GM13976 (cell line): ENCODE results near the gene DNAJB6.

ENCODE experiments used
- DNase-seq: peaks from one replicate; pipeline ENCODE4 v3.0.0; 2012; ENCODE audit warnings: low spot score
- in situ Hi-C: fragments of 300-500 bp; cut with MboI; formaldehyde crosslinking; loops from one replicate; pipeline ENCODE4 v1.12.0; 2022; ENCODE audit warnings: low sequenced_read_pairs, mixed read lengths, inconsistent platforms; ENCODE audit not compliant: unreplicated experiment
- TF ChIP-seq, protein P1 (sequence below): IDR thresholded peaks from 2 replicates; pipeline ENCODE4 v1.5.1; 2012; ENCODE audit warnings: borderline replicate concordance, mild to moderate bottlenecking; ENCODE audit not compliant: insufficient read depth; ENCODE audit errors: extremely low read depth, missing control alignments, control extremely low read depth

Gene DNAJB6

DNA sequence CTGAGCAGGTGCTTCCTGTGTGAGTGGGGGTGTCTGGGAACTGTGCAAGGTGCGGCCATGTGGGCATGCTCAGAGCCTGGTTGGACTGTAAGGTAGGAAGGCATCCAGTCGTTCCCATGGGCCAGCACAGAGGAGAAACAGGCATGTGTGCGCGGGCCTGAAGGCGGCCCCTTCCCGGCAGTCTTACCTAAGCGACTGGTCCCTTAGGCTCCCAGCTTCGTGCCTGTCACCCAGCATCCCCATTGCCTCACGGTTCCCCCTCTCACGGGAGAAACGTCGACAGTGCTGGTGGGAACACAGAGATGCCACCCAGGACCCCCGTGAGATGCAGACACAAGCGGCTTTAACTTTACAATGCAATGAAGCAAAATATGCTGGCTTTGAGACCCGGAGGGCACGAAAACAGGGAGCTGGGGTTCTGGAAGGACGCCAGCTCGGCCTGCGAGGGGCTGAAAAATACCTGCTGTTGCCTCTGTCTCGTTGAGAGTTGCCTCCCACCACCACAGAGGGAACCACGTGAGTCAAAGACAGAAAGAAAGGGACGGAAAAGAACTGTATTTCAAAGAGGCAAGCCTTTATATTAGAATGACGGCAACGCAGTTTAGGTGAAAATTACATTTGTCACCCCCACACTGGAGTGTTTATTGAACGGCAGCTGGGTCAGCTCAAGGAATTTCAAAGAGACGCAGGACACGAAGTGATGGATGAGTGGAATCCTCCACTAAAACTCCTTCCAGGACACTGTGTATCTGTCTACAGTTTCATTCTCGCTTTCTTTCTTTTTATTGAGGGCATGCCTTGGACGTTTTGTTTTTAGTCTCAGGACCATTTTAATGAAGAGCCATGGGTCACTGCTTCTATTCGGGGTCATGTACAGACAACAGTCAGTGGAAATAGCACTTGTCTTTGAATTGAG, 128.4 kb downstream of the DNAJB6 start:
- in situ Hi-C loops, result no loop called here
- TF ChIP-seq, protein P1, sequence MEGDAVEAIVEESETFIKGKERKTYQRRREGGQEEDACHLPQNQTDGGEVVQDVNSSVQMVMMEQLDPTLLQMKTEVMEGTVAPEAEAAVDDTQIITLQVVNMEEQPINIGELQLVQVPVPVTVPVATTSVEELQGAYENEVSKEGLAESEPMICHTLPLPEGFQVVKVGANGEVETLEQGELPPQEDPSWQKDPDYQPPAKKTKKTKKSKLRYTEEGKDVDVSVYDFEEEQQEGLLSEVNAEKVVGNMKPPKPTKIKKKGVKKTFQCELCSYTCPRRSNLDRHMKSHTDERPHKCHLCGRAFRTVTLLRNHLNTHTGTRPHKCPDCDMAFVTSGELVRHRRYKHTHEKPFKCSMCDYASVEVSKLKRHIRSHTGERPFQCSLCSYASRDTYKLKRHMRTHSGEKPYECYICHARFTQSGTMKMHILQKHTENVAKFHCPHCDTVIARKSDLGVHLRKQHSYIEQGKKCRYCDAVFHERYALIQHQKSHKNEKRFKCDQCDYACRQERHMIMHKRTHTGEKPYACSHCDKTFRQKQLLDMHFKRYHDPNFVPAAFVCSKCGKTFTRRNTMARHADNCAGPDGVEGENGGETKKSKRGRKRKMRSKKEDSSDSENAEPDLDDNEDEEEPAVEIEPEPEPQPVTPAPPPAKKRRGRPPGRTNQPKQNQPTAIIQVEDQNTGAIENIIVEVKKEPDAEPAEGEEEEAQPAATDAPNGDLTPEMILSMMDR, result no peak
- DNase-seq, result no peak

- DNase-seq, result no peak
Measured at GRCh38 chr7:157465891-157466866, 129.4 kb downstream of the DNAJB6 start.

GRCh38 chr7:157466867-157467261, 130.1 kb downstream of the DNAJB6 start:
- TF ChIP-seq, protein P1, result no peak
- in situ Hi-C loops, result no loop called here
- DNase-seq, result no peak

More at GRCh38 chr7:157465891-157466866, 129.4 kb downstream of the DNAJB6 start:
- TF ChIP-seq, protein P1, result no peak
- in situ Hi-C loops, result no loop called here
